DMS 273 treated with DMSO at 0.1 percent for 48 hours (cell line): Measurements from ENCODE around the gene HS6ST1.
"Not testable (repeated sequence)": the region's sequence is repeated elsewhere in the genome, so short reads cannot be mapped to it uniquely, and the experiment has no call there.

Experiments used
- DNase-seq: peaks from one replicate; lab custom pipeline; 2025; lab: John Stamatoyannopoulos, UW

The HS6ST1 gene

DNA sequence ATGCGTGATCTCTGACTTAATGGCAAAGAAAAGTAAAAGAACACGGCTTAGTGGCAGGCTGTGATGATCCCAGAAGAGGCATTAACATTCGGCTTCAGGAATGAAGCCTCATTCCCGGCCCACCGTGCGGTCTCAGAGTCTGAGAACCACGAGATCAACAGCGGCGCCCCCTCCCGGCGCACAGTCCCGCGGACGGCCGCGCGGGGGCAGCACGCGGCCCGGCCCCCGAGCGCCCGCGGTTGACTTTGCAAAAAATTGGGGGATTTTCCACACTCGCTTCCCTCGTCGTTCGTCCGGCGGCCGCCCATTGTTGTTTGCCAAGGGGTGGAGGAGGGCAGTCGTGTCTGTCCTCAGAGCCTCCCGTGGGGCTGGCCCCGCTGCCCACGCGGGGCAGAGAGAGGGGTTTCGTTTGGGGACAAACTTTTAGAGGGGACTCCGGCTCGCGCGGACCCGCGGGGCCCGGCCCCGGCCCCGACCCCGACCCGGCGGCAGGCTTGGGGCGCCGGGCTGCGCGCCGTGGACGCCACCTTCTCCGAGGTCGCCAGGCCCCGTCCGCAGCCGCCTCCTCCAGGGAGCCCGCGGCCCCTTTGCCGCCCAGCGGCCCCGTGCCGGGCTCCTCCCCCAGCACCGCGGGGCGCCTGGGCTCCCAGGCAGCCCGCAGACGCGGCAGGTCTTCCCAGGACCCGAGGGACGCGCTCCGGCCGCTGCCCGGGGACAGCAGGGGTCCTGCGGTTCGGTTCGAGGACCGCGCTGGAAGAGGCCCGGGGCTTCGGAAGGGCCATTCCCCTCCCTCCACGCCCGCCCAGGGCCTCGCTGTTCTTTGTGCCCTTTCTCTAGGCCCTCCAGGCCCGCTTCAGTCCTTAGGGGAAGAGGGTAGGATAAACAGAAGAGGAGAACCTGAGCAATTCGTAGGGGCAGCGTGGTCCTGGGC is 3.4 kb upstream of the HS6ST1 start:
- DNase-seq: no peak

DNA sequence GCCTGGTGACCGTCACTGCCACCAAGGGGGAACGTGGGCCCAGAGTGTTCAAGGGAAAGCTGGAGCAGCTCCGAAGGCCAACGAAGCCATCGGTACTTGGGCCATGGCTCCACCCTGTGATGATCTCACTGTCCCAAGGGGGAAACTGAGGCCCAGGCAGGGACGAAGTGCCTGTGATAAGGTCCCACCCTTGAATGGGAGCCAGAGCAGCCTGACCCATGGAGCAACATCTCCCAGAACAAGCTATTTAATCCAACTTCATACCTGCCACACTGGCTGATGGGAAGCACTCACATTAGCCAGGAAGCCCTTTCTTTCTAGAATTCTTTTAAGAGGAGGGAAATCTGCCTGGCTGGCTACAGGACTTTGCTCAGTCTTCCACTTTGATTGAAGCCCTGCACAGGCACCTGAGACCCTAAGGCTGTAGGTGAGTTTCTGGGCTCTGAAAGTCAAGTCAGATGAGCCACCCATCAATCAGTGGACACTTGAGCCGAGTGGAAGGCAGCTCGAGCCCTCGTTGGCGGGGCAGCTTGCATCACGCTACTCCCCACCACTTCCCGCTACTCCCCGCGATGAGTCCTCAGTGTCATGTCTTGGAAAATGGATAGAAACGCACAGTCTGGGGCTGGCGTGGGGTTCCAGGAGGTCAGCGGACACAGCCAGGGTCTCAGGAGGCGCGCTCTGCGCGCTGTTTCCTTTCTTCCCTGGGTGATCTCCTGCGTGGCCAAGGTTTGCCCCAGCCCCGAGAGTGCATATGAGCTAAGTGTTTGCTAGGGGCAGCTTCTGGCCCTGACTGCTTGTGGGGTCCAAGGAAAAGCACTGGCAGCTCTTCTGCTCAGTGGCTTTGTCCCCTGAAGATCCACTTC is 2.5 kb upstream of the HS6ST1 start:
- no peak for DNase-seq

GRCh38 chr2:128320192-128320905 is 1.7 kb upstream of the HS6ST1 start:
- DNase-seq: no peak

GRCh38 chr2:128319631-128320191 is 1.0 kb upstream of the HS6ST1 start:
- DNase-seq: no peak

- DNase-seq: not testable (repeated sequence)
Observed at GRCh38 chr2:128318245-128318644, 423 bp downstream of the HS6ST1 start.

DNA sequence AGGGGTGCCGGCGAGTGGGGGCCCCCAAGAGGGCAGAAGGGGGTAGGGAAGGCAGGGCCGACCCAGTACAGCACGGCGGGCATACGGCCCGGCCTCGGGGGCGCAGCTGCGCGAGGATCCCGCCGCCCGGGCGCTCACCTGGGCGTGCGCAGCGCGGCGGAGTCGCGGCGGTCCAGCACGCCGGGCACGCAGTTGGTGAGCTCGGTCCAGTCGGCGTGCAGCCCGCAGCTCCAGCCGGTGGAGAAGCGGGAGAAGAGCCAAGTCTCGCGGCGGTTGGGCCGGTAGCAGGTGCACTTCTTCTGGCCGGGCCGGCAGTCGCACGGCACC is 806 bp downstream of the HS6ST1 start:
- not testable (repeated sequence) for DNase-seq

DNA sequence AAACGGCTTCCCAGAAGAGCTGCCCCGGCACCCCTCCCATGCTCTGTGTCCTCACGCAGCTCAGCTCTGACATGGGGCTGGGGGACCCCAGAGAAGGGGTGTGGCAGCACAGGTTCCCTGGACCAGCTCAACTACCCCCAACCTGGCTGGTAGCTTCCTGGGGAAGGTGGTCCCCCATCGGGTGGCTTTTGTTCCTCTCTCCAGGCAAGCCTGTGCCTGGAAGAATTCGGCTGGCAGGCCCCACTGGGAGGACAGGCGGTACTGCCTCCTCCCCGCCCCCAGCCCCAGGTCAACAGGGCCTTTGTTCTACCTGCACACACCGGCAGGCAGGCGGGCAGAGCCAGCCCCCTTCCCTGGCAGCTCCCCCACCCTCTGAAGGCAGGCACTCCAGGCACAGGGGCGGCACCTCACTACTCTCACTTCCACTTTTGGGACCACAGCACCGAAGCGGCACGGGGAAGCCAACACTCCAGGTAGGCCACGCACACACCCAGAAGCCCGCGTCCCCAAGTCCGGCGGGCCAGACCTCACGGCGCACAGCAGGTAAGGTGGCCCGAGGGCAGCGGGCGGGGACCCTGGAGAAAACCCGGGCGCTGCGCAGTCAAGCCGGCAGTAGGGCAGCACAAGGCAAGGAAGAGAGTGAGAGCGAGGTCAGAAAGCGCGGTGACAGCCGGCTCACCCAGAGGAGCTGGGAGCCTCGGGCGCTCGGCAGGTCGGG is 1.3 kb downstream of the HS6ST1 start:
- DNase-seq: no peak

- no peak for DNase-seq
Observed at GRCh38 chr2:128316777-128317180, 1.9 kb downstream of the HS6ST1 start.

DNA sequence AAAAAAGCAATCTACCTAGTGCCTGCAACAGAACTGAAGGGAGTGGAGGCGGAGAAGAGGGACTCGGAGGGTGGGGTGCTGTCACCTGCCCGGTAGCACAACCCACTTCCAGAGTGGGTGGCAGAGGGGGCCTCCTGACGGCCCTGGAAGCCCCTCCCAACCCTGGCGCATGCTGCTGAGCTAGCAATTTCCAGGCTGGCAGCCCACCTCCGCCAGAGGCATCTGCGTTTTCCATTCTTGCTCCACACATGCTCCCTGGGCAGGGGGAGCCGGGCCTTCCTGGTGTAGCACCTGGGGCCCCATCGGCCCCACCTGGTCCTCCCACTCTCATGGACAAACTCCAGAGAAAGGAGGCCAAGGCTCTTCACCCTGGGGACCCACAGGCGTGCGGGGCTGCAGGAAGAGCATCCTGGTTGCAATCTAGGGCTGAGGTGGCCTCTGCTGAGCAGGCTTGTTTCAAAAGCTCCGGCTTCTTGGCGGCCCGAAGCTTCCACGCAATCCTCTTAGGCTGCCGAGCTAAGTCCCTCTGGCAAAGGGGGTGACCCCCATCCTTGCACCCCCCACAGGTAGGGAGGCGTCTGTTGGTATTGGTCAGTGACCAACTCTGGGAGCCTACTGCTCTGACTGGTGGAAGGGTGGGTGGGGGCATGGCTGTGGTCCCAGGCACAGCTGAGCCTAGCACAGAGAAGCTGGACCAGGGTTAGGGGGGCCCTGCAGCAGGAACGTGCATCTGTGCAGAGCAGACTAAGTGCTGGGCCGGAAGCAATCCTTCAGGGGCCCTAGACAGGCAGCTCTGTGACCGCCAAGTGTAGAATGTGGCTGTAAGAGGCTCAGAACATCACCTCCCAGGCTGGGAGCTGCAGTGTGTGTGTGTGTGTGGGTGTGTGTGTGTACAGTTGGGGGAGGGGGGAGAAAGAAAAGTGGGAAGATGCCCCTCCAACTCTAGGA is 2.6 kb downstream of the HS6ST1 start:
- no peak for DNase-seq

DNA sequence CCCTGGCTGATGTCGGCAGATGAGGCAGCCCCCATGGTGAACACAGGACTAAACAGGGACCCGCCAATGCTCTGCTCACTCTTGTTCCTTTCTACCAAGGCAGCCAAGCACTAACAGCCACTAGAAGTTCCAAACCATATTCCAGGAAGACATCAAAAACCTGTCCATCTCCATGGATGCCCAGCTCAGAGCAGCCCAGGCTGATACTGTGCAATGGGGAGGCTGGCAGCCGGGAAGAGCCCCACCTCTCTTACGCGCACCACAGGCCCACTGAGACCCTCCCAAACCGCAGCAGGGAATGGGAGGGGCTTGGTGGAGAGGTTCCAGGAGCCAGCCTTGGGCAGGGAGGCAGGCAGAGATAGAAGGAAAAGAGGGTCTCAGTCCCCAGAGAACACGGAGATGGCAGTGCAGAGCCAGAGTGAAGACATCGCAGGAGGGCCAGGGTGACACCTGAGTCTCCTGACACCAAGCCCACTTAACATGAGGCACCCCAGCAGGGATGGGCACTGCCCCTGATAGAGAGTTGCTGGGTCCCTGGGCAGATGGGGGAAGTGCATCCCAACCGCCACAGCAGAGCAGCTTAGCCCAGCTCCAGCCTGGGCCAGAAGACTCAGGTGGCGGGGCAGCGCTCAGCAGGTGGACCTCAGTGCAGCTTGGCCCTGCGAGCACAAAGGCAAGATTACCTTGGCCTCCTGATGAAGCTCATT is 3.4 kb downstream of the HS6ST1 start:
- DNase-seq: no peak

GRCh38 chr2:128314348-128315121 is 4.1 kb downstream of the HS6ST1 start:
- no peak for DNase-seq

DNA sequence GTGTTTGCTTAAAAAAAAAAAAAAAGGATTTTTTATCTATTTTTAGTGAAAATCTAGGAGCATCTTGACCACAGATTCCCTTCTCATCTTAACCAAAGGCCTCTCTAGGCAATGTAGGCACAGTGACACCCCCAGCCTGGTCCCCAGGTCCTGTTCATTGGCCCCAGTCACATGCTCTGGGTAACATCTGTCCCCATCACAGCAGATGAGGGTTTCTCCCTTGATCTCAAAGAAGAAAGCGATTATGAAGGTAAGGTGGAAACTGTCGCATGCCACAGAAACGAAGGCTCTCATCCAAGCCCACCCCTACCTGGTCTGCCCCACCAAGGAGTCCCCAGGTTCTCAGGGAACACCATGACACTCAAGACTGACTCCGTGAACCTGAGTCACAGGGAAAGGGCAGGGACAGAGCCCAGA is 4.7 kb downstream of the HS6ST1 start:
- DNase-seq: no peak

GRCh38 chr2:128313091-128313836 is 5.4 kb downstream of the HS6ST1 start:
- DNase-seq: no peak

DNA sequence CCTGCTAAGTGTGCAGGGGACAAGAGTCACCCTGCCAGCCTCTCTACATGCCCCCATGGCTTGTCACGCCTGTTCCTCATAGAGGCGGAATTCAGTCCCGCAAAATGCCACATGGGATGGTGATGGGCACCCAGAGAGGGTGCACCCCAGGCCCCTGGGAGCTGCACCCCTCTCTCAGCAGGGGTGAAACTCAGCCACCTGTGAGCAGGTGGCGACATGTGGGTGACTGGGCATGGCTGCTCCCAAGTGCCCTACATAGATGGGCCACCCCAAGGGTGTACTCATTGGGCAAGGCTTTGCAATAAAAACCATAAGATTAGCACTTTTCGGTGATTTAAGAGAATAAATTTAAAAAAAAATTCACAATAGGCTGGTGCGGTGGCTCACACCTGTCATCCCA is 6.3 kb downstream of the HS6ST1 start:
- no peak for DNase-seq

DNA sequence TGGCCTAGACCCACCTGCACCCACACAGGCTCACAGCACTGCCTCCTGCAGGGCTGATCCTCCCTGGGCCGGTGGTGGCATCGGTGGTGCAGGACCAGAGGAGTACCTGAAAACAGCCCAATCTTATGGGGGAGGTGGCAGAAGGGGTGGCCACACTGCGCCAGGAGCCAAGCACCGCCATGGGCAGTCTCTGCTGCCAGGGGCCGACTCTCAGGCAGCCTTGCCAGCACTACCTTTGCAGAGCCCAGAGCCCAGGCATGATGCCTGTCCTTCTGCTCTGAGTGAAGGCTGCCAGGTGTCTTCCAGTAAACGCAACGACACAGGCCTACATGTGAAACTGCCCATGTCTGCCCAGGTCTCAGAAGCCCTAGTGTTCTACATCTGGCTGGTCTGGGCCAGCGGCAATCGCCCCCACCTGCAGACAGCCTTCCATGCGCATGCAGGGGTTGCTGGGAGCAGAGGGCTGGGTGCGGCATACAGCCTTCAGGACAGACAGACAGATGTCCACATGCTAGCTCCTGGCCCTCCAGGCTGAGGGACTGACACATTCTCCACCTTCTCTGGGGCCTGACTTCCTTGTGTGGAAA is 6.8 kb downstream of the HS6ST1 start:
- DNase-seq: no peak

GRCh38 chr2:128311216-128311754 is 7.4 kb downstream of the HS6ST1 start:
- DNase-seq: no peak

DNA sequence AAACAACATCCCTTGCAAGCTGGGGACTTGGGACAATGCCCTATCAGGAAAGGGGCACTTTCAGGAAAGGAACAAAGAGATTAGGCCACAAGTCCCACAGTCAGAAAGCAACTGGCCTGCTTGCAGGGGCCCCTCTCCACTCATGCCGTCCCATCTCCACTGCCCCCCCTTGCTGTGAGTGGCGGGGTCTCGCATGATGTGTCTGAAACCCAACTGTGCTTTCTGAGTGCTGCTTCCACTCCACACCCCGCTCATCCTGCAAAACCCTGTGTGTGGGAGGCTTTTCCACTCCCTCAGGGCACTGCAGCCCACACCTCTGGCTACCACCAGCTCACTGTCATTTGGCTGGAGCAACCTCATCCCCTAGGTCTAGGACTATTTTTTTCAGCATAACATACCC is 7.9 kb downstream of the HS6ST1 start:
- no peak for DNase-seq
